GM23338 (cell line): ENCODE data around the gene CAPZA1. TPM values are rescaled to one million over a fixed set of nuclear protein-coding genes. Genes with fewer than 3 reads are reported as not detected.

Source experiments
- ATAC-seq: fragments of 200-7000 bp; cut with Tn5 transposase; 3 replicates; pipeline ENCODE4 v1.9.1; 2020
- DNase-seq: peaks from one replicate; pipeline ENCODE4 v3.0.0-alpha.2; 2015; ENCODE audit warnings: low spot score
- H2AFZ ChIP-seq: fragments of 200-600 bp; sonication (generic); 2 replicates; pipeline ENCODE4 v1.8.0; 2016; ENCODE audit warnings: antibody characterized with exemption, mild to moderate bottlenecking, moderate library complexity
- H3F3A ChIP-seq: fragments of 200-600 bp; sonication (generic); replicated peaks from 2 replicates; pipeline ENCODE4 v1.8.0; 2017; ENCODE audit warnings: antibody characterized with exemption, mixed run types, low read depth
- H3K27ac ChIP-seq: fragments of 200-600 bp; sonication (generic); 2 replicates; pipeline ENCODE4 v1.6.1; 2016; ENCODE audit warnings: low read depth
- H3K27me3 ChIP-seq: fragments of 200-600 bp; sonication (generic); 2 replicates; pipeline ENCODE4 v1.8.0; 2016; ENCODE audit warnings: mild to moderate bottlenecking, mixed run types, moderate library complexity; ENCODE audit not compliant: insufficient read depth
- H3K36me3 ChIP-seq: fragments of 200-600 bp; sonication (generic); 2 replicates; pipeline ENCODE4 v1.8.0; 2016; ENCODE audit warnings: mild to moderate bottlenecking; ENCODE audit not compliant: insufficient read depth
- H3K4me1 ChIP-seq: fragments of 200-600 bp; sonication (generic); 2 replicates; pipeline ENCODE4 v1.8.0; 2016; ENCODE audit warnings: mild to moderate bottlenecking, moderate library complexity; ENCODE audit not compliant: insufficient read depth
- H3K4me2 ChIP-seq: fragments of 200-600 bp; sonication (generic); 2 replicates; pipeline ENCODE4 v1.7.1; 2017; ENCODE audit warnings: mixed run types
- H3K4me3 ChIP-seq: fragments of 200-600 bp; sonication (generic); 2 replicates; pipeline ENCODE4 v1.6.1; 2016; ENCODE audit warnings: mixed run types
- H3K79me2 ChIP-seq: fragments of 200-600 bp; sonication (generic); replicated peaks from 2 replicates; pipeline ENCODE4 v1.8.0; 2017; ENCODE audit warnings: mild to moderate bottlenecking; ENCODE audit not compliant: insufficient read depth
- H3K9me2 ChIP-seq: fragments of 200-600 bp; sonication (generic); 2 replicates; pipeline ENCODE4 v1.8.0; 2017; ENCODE audit not compliant: insufficient read depth
- H4K20me1 ChIP-seq: fragments of 200-600 bp; sonication (generic); replicated peaks from 2 replicates; pipeline ENCODE4 v1.8.0; 2017; ENCODE audit warnings: mild to moderate bottlenecking; ENCODE audit not compliant: insufficient read depth
- H3K27ac Mint-ChIP-seq: 2 replicates; pipeline ENCODE4 v1.8.0; 2020; ENCODE audit warnings: inconsistent platforms, mild to moderate bottlenecking, moderate library complexity, mixed read lengths
- H3K27me3 Mint-ChIP-seq: 3 replicates; pipeline ENCODE4 v1.8.0; 2022; ENCODE audit warnings: low read depth, mild to moderate bottlenecking, moderate library complexity, mixed read lengths, inconsistent platforms; ENCODE audit not compliant: insufficient read depth, poor library complexity
- H3K36me3 Mint-ChIP-seq: 3 replicates; pipeline ENCODE4 v1.8.0; 2021; ENCODE audit warnings: low read depth, mild to moderate bottlenecking, inconsistent platforms, moderate library complexity, mixed read lengths
- H3K4me1 Mint-ChIP-seq: 3 replicates; pipeline ENCODE4 v1.8.0; 2020; ENCODE audit warnings: mild to moderate bottlenecking, inconsistent platforms, mixed read lengths
- H3K4me3 Mint-ChIP-seq: 3 replicates; pipeline ENCODE4 v1.8.0; 2021; ENCODE audit warnings: moderate library complexity, mild to moderate bottlenecking, inconsistent platforms, mixed read lengths
- H3K9me3 Mint-ChIP-seq: 3 replicates; pipeline ENCODE4 v1.8.0; 2020; ENCODE audit warnings: moderate library complexity, mild to moderate bottlenecking, inconsistent platforms, mixed read lengths
- CREB1 ChIP-seq: fragments of 250-450 bp; sonication (Bioruptor Pico); IDR thresholded peaks from 2 replicates; pipeline ENCODE4 v1.5.0; 2020; ENCODE audit warnings: low read depth, mild to moderate bottlenecking, moderate library complexity
- CTCF ChIP-seq, 2 experiments: fragments of 200-600 bp in 1 of 2; sonication (generic) in 1 of 2; conservative IDR thresholded peaks; 2 replicates each; pipeline versions ENCODE4 v1.5.1 to v1.6.1; 2016 to 2017; ENCODE audit warnings: antibody characterized with exemption in 2 of 2, low read depth in 2 of 2, mild to moderate bottlenecking in 2 of 2, moderate library complexity in 1 of 2
- ETS1 ChIP-seq: IDR thresholded peaks from 2 replicates; pipeline ENCODE4 v1.6.1; 2016; ENCODE audit warnings: antibody characterized with exemption
- EZH2 ChIP-seq: fragments of 200-600 bp; sonication (generic); IDR thresholded peaks from one replicate; pipeline ENCODE4 v1.8.0; 2017; ENCODE audit warnings: antibody characterized with exemption, mild to moderate bottlenecking, low read depth; ENCODE audit not compliant: unreplicated experiment
- EZH2phosphoT487 ChIP-seq: fragments of 200-600 bp; sonication (generic); IDR thresholded peaks from one replicate; pipeline ENCODE4 v1.8.1; 2018; ENCODE audit warnings: antibody characterized with exemption; ENCODE audit not compliant: unreplicated experiment
- POLR2AphosphoS5 ChIP-seq: IDR thresholded peaks from 2 replicates; pipeline ENCODE4 v1.6.1; 2016; ENCODE audit warnings: antibody characterized with exemption, low read depth
- REST ChIP-seq: IDR thresholded peaks from one replicate; pipeline ENCODE4 v1.6.1; 2018; ENCODE audit warnings: antibody characterized with exemption; ENCODE audit not compliant: unreplicated experiment
- STAT1 ChIP-seq: IDR thresholded peaks from one replicate; pipeline ENCODE4 v1.6.1; 2016; ENCODE audit warnings: antibody characterized with exemption; ENCODE audit not compliant: unreplicated experiment
- ZNF331 ChIP-seq: fragments of 250-450 bp; sonication (Bioruptor Pico); IDR thresholded peaks from 2 replicates; pipeline ENCODE4 v1.5.0; 2020; ENCODE audit warnings: low read depth, mild to moderate bottlenecking, moderate library complexity
- polyA plus RNA-seq: library from polyadenylated mRNA; unstranded; fragments of >200 nt; fragmentation: Nextera tagmentation; extraction: Ambion mirVana; gene quantifications from 2 replicates; pipeline ENCODE4 v1.2.1, GENCODE V29; 2016
- total RNA-seq: library from RNA; depleted of rRNA; stranded (reverse); fragments of >200 nt; shearing (Covaris generic); gene quantifications from 2 replicates; pipeline ENCODE4 v1.2.3, GENCODE V29; 2014

The CAPZA1 gene
- total and polyA plus RNA-seq, 2 experiments from 2014 or later: 147 to 182 TPM

- Histone ChIP-seq H3K4me1 (peaks cover 59% of the 10 kb centered on the region), H3K4me3 (peak overlapping the region; percentile 26; the same call in 1 of the 2 replicates), H3F3A (peaks cover 7% of the 10 kb centered on the region; the same call in 1 of the 2 replicates), H3K4me2 (peak overlapping the region; percentile 69), H3K27me3 (peaks cover 29% of the 10 kb centered on the region), H3K9me2 (no peaks in the 10 kb centered on the region), H4K20me1 (peaks cover 25% of the 10 kb centered on the region), H3K36me3 (peaks cover 4% of the 10 kb centered on the region; the same call in 1 of the 2 replicates), H2AFZ (no peak overlapping the region), H3K27ac (no peak overlapping the region), H3K79me2 (peaks cover 10% of the 10 kb centered on the region; the same call in 1 of the 2 replicates)
- Mint-ChIP-seq H3K27me3 (peaks cover 46% of the 10 kb centered on the region), H3K27ac (peak overlapping the region; percentile 52; the same call in 1 of the 2 replicates), H3K4me1 (peaks cover 79% of the 10 kb centered on the region), H3K9me3 (no peaks in the 10 kb centered on the region), H3K4me3 (peak overlapping the region; percentile 18), H3K36me3 (peaks cover 61% of the 10 kb centered on the region)
- ATAC-seq: peak; percentile 56
- peak; percentile 5; the same call in 1 of the 2 replicates for TF ChIP-seq CREB1
- TF ChIP-seq ETS1: peak; percentile 24; the same call in 1 of the 2 replicates
- TF ChIP-seq EZH2: no peak
- peak; percentile 61 for TF ChIP-seq POLR2AphosphoS5
- TF ChIP-seq CTCF (conservative IDR thresholded peaks at IDR 0.05; ENCODE audit: low read depth in 2 of 2): 0 out of 4 replicates have a peak, but pooled peaks of 1 of the 2 experiments have one; percentile 8
- TF ChIP-seq EZH2phosphoT487: no peak
- TF ChIP-seq ZNF331 (CRISPR knock-in tag): no peak
- DNase-seq: peak; percentile 82
Observed at GRCh38 chr1:112700290-112701226, 80.9 kb downstream of the CAPZA1 start.

- Mint-ChIP-seq H3K27me3 (peaks cover 45% of the 10 kb centered on the region), H3K36me3 (peaks cover 59% of the 10 kb centered on the region), H3K27ac (no peak overlapping the region; the same call in 1 of the 2 replicates), H3K4me1 (peaks cover 87% of the 10 kb centered on the region), H3K4me3 (no peak overlapping the region; the same call in 2 of the 3 replicates), H3K9me3 (no peaks in the 10 kb centered on the region)
- H3K4me3 ChIP-seq: no peak overlapping the region
- peak overlapping the region; percentile 69; the same call in 1 of the 2 replicates for H3K4me2 ChIP-seq
- peaks cover 36% of the 10 kb centered on the region for H3K27me3 ChIP-seq
- no peak for ATAC-seq
- H3K9me2 ChIP-seq: no peaks in the 10 kb centered on the region
- H3K36me3 ChIP-seq: peaks cover 4% of the 10 kb centered on the region; the same call in 1 of the 2 replicates
- no peak overlapping the region for H2AFZ ChIP-seq
- H4K20me1 ChIP-seq: peaks cover 25% of the 10 kb centered on the region
- DNase-seq: no peak
- H3K4me1 ChIP-seq: peaks cover 64% of the 10 kb centered on the region
- no peak overlapping the region for H3K27ac ChIP-seq
- peaks cover 10% of the 10 kb centered on the region; the same call in 1 of the 2 replicates for H3K79me2 ChIP-seq
- peaks cover 12% of the 10 kb centered on the region; the same call in 1 of the 2 replicates for H3F3A ChIP-seq
- TF ChIP-seq STAT1 (no peak), CTCF (conservative IDR thresholded peaks at IDR 0.05; ENCODE audit: low read depth in 2 of 2) (no peak), REST (no peak), ZNF331 (CRISPR knock-in tag) (no peak), EZH2phosphoT487 (no peak)
Observed at GRCh38 chr1:112701227-112702066, 81.8 kb downstream of the CAPZA1 start.
